Kidney (tissue), 14 donors: ENCODE results near the gene SLC35F5. TPM values are rescaled to one million over a fixed set of nuclear protein-coding genes. Genes with fewer than 3 reads are reported as not detected.

Experiments
- DNase-seq, 5 donors: peaks; one replicate each; pipeline ENCODE4 v3.0.0-alpha.2; 2013 to 2020
- FAIRE-seq: peaks from 2 replicates; lab custom pipeline; 2012; peaks lifted over from hg19 to GRCh38; lab: Jason Lieb, UNC
- H3K27ac ChIP-seq, 2 donors: one replicate each; pipeline ENCODE4 v1.7.0; 2013; ENCODE audit warnings: low read depth in 2 of 2, low read length in 2 of 2, inconsistent platforms in 1 of 2
- H3K27me3 ChIP-seq: one replicate; pipeline ENCODE4 v1.7.1; 2013; ENCODE audit warnings: low read length, inconsistent platforms; ENCODE audit not compliant: control insufficient read depth, insufficient read depth
- H3K36me3 ChIP-seq, 3 donors: one replicate each; pipeline versions ENCODE4 v1.7.0 to v1.7.1; 2013; ENCODE audit warnings: low read length in 3 of 3, control low read depth in 1 of 3, inconsistent platforms in 1 of 3; ENCODE audit not compliant: insufficient read depth in 3 of 3, control insufficient read depth in 2 of 3
- H3K4me1 ChIP-seq, 3 donors: one replicate each; pipeline versions ENCODE4 v1.7.0 to v1.7.1; 2013; ENCODE audit warnings: low read length in 3 of 3, inconsistent platforms in 1 of 3, low read depth in 1 of 3; ENCODE audit not compliant: control insufficient read depth in 2 of 3, insufficient read depth in 2 of 3
- H3K4me3 ChIP-seq, 3 donors: one replicate each; pipeline versions ENCODE4 v1.7.0 to v1.8.1; 2013; ENCODE audit warnings: low read length in 3 of 3, control low read depth in 1 of 3, inconsistent platforms in 1 of 3
- H3K9ac ChIP-seq, 3 donors: one replicate each; pipeline versions ENCODE4 v1.7.0 to v1.7.1; 2013; ENCODE audit warnings: low read length in 3 of 3, control low read depth in 1 of 3, inconsistent platforms in 1 of 3
- H3K9me3 ChIP-seq, 3 donors: one replicate each; pipeline versions ENCODE4 v1.7.0 to v1.7.1; 2013; ENCODE audit warnings: low read length in 3 of 3, control low read depth in 1 of 3, inconsistent platforms in 1 of 3; ENCODE audit not compliant: control insufficient read depth in 2 of 3, insufficient read depth in 1 of 3
- intact Hi-C: fragments of 100-400 bp; cut with DNase I; formaldehyde crosslinking; loops from one replicate; pipeline ENCODE4 v1.11.1; 2022
- polyA plus RNA-seq: library from polyadenylated mRNA; stranded (reverse); fragments of 350-450 nt; fragmentation: Illumina TruSeq; extraction: RNeasy Lipid Tissue Mini Kit (QIAGEN cat#74804); gene quantifications from one replicate; pipeline ENCODE4 v1.2.3, GENCODE V29; 2014; ENCODE audit warnings: low read depth, low replicate concordance; ENCODE audit not compliant: insufficient read depth
- total RNA-seq: library from RNA; stranded (reverse); fragmentation: NEBNext Ultra II Directional; extraction: Animal tissue kit (Norgen Biotek cat#: 25700); gene quantifications from one replicate; pipeline ENCODE4 v1.2.1, GENCODE V29; 2021
- TF ChIP-seq, protein P1 (sequence below): IDR thresholded peaks from 3 replicates; pipeline ENCODE4 v1.5.1; 2012; ENCODE audit warnings: mild to moderate bottlenecking, moderate library complexity, borderline replicate concordance; ENCODE audit not compliant: insufficient read depth; ENCODE audit errors: extremely low read depth
- donor health status: control.
- donor health status: control.
- donor health status: control.
- donor health status: control.
- donor health status: control.
- donor health status: DM: yes; HTN: yes; CAD: no.
- donor health status: Normal renal cell carcinoma (clear cell type).

SLC35F5 gene
- total and polyA plus RNA-seq, 2 donors from 2014 or later = 49.9 to 198 TPM

DNA sequence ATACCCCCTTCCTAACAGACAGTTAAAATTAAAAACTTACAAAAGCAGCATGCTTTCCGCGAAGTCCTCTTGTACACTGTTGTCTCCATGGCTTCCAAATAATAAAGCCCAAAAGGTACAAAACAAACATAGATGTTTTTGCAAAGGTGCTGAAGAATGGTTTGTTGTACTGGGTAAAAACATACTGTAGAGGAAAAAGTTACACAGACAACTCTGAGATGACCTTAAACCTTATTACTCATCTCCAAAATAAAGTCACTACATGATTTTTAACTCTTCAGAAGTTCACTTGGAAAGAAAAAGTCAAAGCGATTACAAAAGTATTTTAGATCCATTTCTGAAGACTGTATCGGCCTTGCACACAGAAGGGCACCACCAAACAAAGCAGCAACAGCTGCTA is 6.1 kb downstream of the SLC35F5 start:
- no peak overlapping the region for H3K4me3 ChIP-seq
- H3K9me3 ChIP-seq = no peaks in the 10 kb centered on the region
- DNase-seq (no peak), FAIRE-seq (no peak)
- H3K4me1 ChIP-seq = peaks cover 0 to 2% (median 0%) of the 10 kb centered on the region in 3 donors
- H3K27ac ChIP-seq = no peak overlapping the region
- TF ChIP-seq, protein P1, sequence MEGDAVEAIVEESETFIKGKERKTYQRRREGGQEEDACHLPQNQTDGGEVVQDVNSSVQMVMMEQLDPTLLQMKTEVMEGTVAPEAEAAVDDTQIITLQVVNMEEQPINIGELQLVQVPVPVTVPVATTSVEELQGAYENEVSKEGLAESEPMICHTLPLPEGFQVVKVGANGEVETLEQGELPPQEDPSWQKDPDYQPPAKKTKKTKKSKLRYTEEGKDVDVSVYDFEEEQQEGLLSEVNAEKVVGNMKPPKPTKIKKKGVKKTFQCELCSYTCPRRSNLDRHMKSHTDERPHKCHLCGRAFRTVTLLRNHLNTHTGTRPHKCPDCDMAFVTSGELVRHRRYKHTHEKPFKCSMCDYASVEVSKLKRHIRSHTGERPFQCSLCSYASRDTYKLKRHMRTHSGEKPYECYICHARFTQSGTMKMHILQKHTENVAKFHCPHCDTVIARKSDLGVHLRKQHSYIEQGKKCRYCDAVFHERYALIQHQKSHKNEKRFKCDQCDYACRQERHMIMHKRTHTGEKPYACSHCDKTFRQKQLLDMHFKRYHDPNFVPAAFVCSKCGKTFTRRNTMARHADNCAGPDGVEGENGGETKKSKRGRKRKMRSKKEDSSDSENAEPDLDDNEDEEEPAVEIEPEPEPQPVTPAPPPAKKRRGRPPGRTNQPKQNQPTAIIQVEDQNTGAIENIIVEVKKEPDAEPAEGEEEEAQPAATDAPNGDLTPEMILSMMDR = no peak
- intact Hi-C loops = no loop called here
- H3K9ac ChIP-seq = no peak overlapping the region
- peaks cover 2 to 17% (median 7%) of the 10 kb centered on the region in 3 donors for H3K36me3 ChIP-seq
- no peaks in the 10 kb centered on the region for H3K27me3 ChIP-seq

DNA sequence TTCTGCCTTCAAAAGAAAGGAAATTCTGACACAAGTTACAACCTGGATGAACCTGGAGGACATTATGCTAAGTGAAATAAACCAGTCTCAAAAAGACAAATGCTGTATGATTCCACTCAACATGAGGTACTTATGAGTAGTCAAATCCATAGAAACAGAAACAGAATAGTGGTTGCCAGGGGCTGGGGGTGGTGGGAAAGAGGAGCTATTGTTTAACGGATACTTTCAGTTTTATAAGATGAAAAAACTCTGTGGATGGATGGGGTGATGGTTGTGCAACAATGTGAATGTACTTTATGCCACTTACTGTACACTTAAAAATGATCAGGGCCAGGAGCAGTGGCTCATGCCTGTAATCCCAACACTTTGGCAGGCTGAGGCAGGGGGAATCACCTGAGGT is 15.4 kb downstream of the SLC35F5 start:
- Histone ChIP-seq H3K4me3 (no peak overlapping the region), H3K27ac (no peak overlapping the region), H3K9ac (no peak overlapping the region), H3K36me3 (peaks cover 13 to 61% (median 22%) of the 10 kb centered on the region in 3 donors), H3K4me1 (no peaks in the 10 kb centered on the region), H3K9me3 (no peaks in the 10 kb centered on the region), H3K27me3 (no peaks in the 10 kb centered on the region)
- TF ChIP-seq, protein P1 = no peak
- intact Hi-C loops = no loop called here
- FAIRE-seq (no peak), DNase-seq (no peak)

DNA sequence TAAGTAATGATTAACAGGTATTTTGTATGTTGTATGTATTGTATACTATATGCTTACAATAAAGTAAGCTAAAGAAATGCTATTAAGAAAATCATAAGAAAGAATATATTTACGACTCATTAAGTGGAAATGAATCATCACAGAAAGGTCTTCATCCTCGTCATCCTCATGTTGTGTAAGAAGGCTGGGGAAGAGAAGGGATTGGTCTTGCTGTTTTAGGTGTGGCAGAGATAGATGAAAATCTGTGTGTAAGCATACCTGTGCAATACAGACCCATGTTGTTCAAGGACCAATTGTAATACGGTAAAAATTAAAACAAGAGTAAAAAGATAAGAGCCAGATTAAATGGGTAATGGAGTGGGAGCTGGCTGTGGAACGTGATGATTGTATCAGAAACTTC is 16.6 kb downstream of the SLC35F5 start:
- H3K4me1 ChIP-seq = no peaks in the 10 kb centered on the region
- intact Hi-C loops = no loop called here

More for the DNA sequence above, 16.6 kb downstream of the SLC35F5 start:
- peaks cover 13 to 54% (median 17%) of the 10 kb centered on the region in 3 donors for H3K36me3 ChIP-seq
- H3K9me3 ChIP-seq = no peaks in the 10 kb centered on the region
- DNase-seq (no peak), FAIRE-seq (no peak)
- H3K9ac ChIP-seq = no peak overlapping the region
- H3K27me3 ChIP-seq = no peaks in the 10 kb centered on the region
- no peak overlapping the region for H3K4me3 ChIP-seq
- H3K27ac ChIP-seq = no peak overlapping the region
- TF ChIP-seq, protein P1 = no peak
